Pancreas (tissue), 10 donors: Measurements from ENCODE around the gene ECSCR. TPM values are rescaled to one million over a fixed set of nuclear protein-coding genes. Genes with fewer than 3 reads are reported as not detected.

Experiments
- ATAC-seq, 4 donors: fragments of 200-7000 bp; cut with Tn5 transposase; one replicate each; pipeline versions ENCODE4 v1.8.0 to v1.9.1; 2020; ENCODE audit warnings: mild to moderate bottlenecking in 4 of 4, moderate library complexity in 4 of 4
- DNase-seq, 6 donors: peaks; one replicate each; pipeline ENCODE4 v3.0.0-alpha.2; 2020
- FAIRE-seq: peaks from 2 replicates; lab custom pipeline; 2012; peaks lifted over from hg19 to GRCh38; lab: Jason Lieb, UNC
- H3K27ac ChIP-seq, 4 donors: fragments of 200-600 bp; sonication (generic); 1 replicate in 3 of 4; 2 replicates in 1 of 4; pipeline versions ENCODE4 v1.5.0 to v1.8.0; 2020
- H3K27me3 ChIP-seq, 4 donors: fragments of 200-600 bp; one replicate each; pipeline ENCODE4 v1.8.0; 2021
- H3K36me3 ChIP-seq, 3 donors: fragments of 200-600 bp; sonication (generic) in 1 of 3; one replicate each; pipeline versions ENCODE4 v1.5.0 to v1.8.0; 2020 to 2021
- H3K4me1 ChIP-seq, 3 donors: fragments of 200-600 bp; one replicate each; pipeline ENCODE4 v1.8.0; 2021
- H3K4me3 ChIP-seq, 4 donors: fragments of 200-600 bp; sonication (generic) in 2 of 4; one replicate each; pipeline versions ENCODE4 v1.5.0 to v1.8.0; 2020 to 2021
- H3K9me3 ChIP-seq, 4 donors: fragments of 200-600 bp; one replicate each; pipeline ENCODE4 v1.8.0; 2021
- WGBS, 2 donors: extraction: QIAGEN DNeasy Blood & Tissue Kit; methylation state at CpG; one replicate each; pipeline ENCODE4 v1.1.7; 2013; 5-methylcytosine and 5-hydroxymethylcytosine counted together
- intact Hi-C, 3 donors: fragments of 100-400 bp; cut with DNase I; formaldehyde crosslinking; loops; one replicate each; pipeline versions ENCODE4 v1.11.1 to v1.14.2; 2022
- polyA plus RNA-seq, 2 donors: library from polyadenylated mRNA; stranded (reverse); fragments of 200-250 nt; gene quantifications; one replicate each; pipeline ENCODE4 v1.2.3, GENCODE V29; 2013
- total RNA-seq, 6 donors: library from RNA; stranded (reverse); fragmentation: NEBNext Ultra II Directional in 4 of 6; extraction: Animal tissue kit (Norgen Biotek cat#: 25700) in 4 of 6; gene quantifications; one replicate each; pipeline versions ENCODE4 v1.2.1 to v1.2.4, GENCODE V29; 2021 to 2023
- TF ChIP-seq, protein P1 (sequence below), 4 donors: fragments of 200-600 bp; sonication (generic) in 3 of 4; IDR thresholded peaks; one replicate each; pipeline versions ENCODE4 v1.5.0 to v1.8.0; 2021; ENCODE audit warnings: antibody characterized with exemption in 4 of 4
- donor health status: healthy with polysubstance abuse.
- donor health status: DM: no; HTN: no; CAD: no; lungs with moderate emphysema.
- donor health status: DM: no; HTN: no; CAD: no.
- donor health status: control.
- donor health status: control.
- donor health status: Bipolar disorder and iron deficiency.
- donor health status: DM: yes; HTN: yes; CAD: no.
- donor health status: DM: no; HTN: no; CAD: no.
- donor health status: DM: no; HTN: no; CAD: no.
- donor health status: DM: yes; HTN: yes; CAD: no.

The ECSCR gene
- total and polyA plus RNA-seq, 8 donors = 1.0 to 8.3 (median 2.8) TPM

- H3K36me3 ChIP-seq = no peaks in the 10 kb centered on the region
- H3K4me3 ChIP-seq = no peak overlapping the region
- ATAC-seq = no peak
- no peak for FAIRE-seq
- no peaks in the 10 kb centered on the region for H3K27me3 ChIP-seq
- TF ChIP-seq, protein P1, sequence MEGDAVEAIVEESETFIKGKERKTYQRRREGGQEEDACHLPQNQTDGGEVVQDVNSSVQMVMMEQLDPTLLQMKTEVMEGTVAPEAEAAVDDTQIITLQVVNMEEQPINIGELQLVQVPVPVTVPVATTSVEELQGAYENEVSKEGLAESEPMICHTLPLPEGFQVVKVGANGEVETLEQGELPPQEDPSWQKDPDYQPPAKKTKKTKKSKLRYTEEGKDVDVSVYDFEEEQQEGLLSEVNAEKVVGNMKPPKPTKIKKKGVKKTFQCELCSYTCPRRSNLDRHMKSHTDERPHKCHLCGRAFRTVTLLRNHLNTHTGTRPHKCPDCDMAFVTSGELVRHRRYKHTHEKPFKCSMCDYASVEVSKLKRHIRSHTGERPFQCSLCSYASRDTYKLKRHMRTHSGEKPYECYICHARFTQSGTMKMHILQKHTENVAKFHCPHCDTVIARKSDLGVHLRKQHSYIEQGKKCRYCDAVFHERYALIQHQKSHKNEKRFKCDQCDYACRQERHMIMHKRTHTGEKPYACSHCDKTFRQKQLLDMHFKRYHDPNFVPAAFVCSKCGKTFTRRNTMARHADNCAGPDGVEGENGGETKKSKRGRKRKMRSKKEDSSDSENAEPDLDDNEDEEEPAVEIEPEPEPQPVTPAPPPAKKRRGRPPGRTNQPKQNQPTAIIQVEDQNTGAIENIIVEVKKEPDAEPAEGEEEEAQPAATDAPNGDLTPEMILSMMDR (IDR thresholded peaks at IDR 0.05) = no peak
- WGBS, 2 donors = 73 to 75% methylated on average over 1 of the region's 1 CpG
- no peaks in the 10 kb centered on the region for H3K9me3 ChIP-seq
- intact Hi-C loops = no loop called here
- no peak for DNase-seq
- H3K27ac ChIP-seq = no peak overlapping the region
- H3K4me1 ChIP-seq = no peaks in the 10 kb centered on the region
Observed at GRCh38 chr5:139460455-139460854, 2.1 kb downstream of the ECSCR start.

DNA sequence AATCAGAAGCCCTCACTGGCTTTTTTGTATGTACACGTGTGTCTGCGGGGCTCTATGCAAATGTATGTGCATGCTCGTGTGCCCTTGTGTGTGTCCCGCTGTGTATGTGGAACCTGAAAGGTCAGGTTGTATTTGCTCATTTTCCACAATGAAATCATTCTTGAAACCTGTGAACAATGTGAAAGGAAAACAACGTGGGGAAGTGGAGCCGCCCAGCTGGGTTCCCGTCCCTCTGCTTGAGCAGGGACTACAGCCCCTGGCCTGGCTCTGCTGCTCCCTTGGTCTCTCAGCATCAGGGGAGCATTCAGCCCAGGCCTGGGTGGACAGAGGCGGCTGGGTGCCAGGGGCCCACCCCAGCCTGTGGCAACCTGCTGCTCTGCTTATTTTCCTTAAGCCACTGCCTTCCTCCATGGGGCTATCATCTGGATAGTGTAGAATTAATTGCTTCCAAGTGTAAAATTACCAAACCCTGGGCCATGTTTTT, 3.0 kb downstream of the ECSCR start:
- TF ChIP-seq, protein P1 (IDR thresholded peaks at IDR 0.05) = no peak
- intact Hi-C loops = no loop called here
- FAIRE-seq (no peak), ATAC-seq (peak in 3 of 4 donors; percentile 33 to 62 (median 45)), DNase-seq (no peak)
- Histone ChIP-seq H3K9me3 (no peaks in the 10 kb centered on the region), H3K4me3 (no peak overlapping the region), H3K4me1 (no peaks in the 10 kb centered on the region), H3K27ac (peak overlapping the region in 2 of 4 donors; percentile 28 to 55), H3K36me3 (no peaks in the 10 kb centered on the region), H3K27me3 (no peaks in the 10 kb centered on the region)
- WGBS, 2 donors = 66 to 68% methylated on average over 8 of the region's 8 CpGs

- TF ChIP-seq, protein P1 (IDR thresholded peaks at IDR 0.05) = no peak
- peak in 3 of 4 donors; percentile 47 to 78 (median 72) for ATAC-seq
- WGBS, 2 donors = 69 to 70% methylated on average over 8 of the region's 8 CpGs
- Histone ChIP-seq H3K4me3 (no peak overlapping the region), H3K9me3 (no peaks in the 10 kb centered on the region), H3K27ac (peak overlapping the region in 2 of 4 donors; percentile 28 to 55), H3K36me3 (no peaks in the 10 kb centered on the region), H3K4me1 (no peaks in the 10 kb centered on the region), H3K27me3 (no peaks in the 10 kb centered on the region)
- intact Hi-C loops = no loop called here
- no peak for FAIRE-seq
- DNase-seq = no peak
Observed at GRCh38 chr5:139458580-139459407, 3.7 kb downstream of the ECSCR start.

DNA sequence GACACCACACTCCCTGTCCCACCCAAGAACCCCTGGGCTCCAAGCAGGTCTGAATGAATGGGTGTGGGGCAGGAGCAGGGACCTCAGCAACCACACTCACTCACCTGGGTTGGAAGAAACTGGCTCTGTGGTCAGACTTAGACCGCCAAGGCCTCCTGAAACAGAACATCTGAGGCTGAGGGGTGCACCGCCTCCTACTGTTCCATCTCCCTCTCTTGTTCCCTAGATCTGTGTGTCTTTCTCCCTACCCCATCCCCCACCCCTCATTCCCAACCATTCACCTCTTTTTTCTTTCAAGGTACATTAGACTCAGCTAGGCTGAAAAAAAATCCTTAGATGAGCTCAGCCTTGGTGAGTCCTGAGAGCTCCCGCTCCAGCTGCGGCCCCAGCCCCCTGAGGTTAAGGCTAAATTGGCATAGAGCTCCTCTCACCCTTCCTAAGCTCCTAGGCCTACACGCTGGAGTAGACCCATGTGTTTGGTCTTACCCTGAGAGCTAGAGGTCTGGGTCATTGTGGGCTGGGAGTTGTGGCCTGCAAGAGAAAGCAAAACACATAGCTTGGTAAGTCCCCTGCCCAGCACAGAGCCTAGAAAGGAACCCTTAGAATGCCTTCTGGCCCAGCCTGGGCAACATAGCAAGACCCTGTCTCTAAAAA, 4.8 kb downstream of the ECSCR start:
- H3K9me3 ChIP-seq = no peaks in the 10 kb centered on the region
- no peaks in the 10 kb centered on the region for H3K27me3 ChIP-seq
- H3K36me3 ChIP-seq = no peaks in the 10 kb centered on the region
- FAIRE-seq (no peak), ATAC-seq (no peak), DNase-seq (no peak)
- no peaks in the 10 kb centered on the region for H3K4me1 ChIP-seq
- TF ChIP-seq, protein P1 (IDR thresholded peaks at IDR 0.05) = no peak
- H3K27ac ChIP-seq = no peak overlapping the region
- 90 to 94% methylated on average over 5 of the region's 5 CpGs for WGBS, 2 donors
- H3K4me3 ChIP-seq = no peak overlapping the region
- intact Hi-C loops = no loop called here
